Prostate gland (tissue), 2 donors: Measurements from ENCODE around the gene RIOK3. TPM values are rescaled to one million over a fixed set of nuclear protein-coding genes. Genes with fewer than 3 reads are reported as not detected.

Experiments used
- DNase-seq: peaks from one replicate; pipeline ENCODE4 v3.0.0-alpha.2; 2019; ENCODE audit warnings: low spot score
- H3K27ac ChIP-seq, 2 donors: fragments of 200-600 bp; sonication (generic); 2 replicates each; pipeline ENCODE4 v1.5.1; 2017 to 2019
- H3K27me3 ChIP-seq: fragments of 200-600 bp; sonication (generic); replicated peaks from 2 replicates; pipeline ENCODE4 v1.5.1; 2019; ENCODE audit not compliant: insufficient read depth
- H3K36me3 ChIP-seq, 2 donors: fragments of 200-600 bp; sonication (generic); 1 replicate in 1 of 2; 2 replicates in 1 of 2; pipeline versions ENCODE4 v1.5.1 to v1.8.1; 2017 to 2019
- H3K4me1 ChIP-seq: fragments of 200-600 bp; sonication (generic); replicated peaks from 2 replicates; pipeline ENCODE4 v1.5.1; 2019
- H3K4me3 ChIP-seq, 2 donors: fragments of 200-600 bp; sonication (generic); 2 replicates each; pipeline ENCODE4 v1.5.1; 2017 to 2019
- H3K9me3 ChIP-seq: fragments of 200-600 bp; sonication (generic); 2 replicates; pipeline ENCODE4 v1.5.1; 2017
- POLR2A ChIP-seq: fragments of 450-650 bp; IDR thresholded peaks from one replicate; pipeline ENCODE4 v1.6.1; 2016; ENCODE audit warnings: antibody characterized with exemption, mild to moderate bottlenecking
- POLR2AphosphoS5 ChIP-seq: sonication (generic); formaldehyde crosslinking; IDR thresholded peaks from one replicate; pipeline ENCODE4 v1.6.1; 2017; ENCODE audit warnings: antibody characterized with exemption
- WGBS: methylation state at CpG from one replicate; pipeline ENCODE4 v1.1.5; 2018; 5-methylcytosine and 5-hydroxymethylcytosine counted together
- intact Hi-C: fragments of 100-400 bp; cut with DNase I; formaldehyde crosslinking; loops from one replicate; pipeline ENCODE4 v1.14.2; 2022
- total RNA-seq, 2 donors: library from RNA; depleted of rRNA; stranded (reverse); fragments of >200 nt; gene quantifications; one replicate each; pipeline ENCODE4 v1.1.0, GENCODE V29; 2016
- TF ChIP-seq, protein P1 (sequence below), 4 experiments: fragments of 200-600 bp in 2 of 4; fragments of 450-650 bp in 2 of 4; sonication (generic) in 2 of 4; IDR thresholded peaks; 1 replicate in 3 of 4; 2 replicates in 1 of 4; pipeline ENCODE4 v1.5.1; 2016 to 2019; ENCODE audit warnings: antibody characterized with exemption in 4 of 4, mild to moderate bottlenecking in 2 of 4, moderate library complexity in 2 of 4

The RIOK3 gene
- total RNA-seq, 2 donors from 2014 or later: 40.6 to 44.6 TPM

DNA sequence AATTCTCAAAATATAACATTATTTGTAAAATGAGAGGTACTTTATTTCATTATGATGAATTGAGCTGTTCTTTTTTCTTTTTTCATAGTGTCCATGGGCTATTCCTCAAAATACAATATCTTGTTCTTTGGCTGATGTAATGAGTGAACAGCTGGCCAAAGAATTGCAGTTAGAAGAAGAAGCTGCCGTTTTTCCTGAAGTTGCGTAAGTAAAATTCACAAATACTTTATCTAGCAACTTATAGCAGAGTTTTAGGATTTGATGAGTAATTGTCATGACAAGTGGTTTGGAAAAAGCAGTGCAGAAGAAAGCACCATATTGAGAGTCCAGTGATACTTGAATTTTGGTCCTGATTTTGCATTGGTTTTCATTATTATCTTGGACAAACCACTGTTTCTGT, 9.8 kb downstream of the RIOK3 start:
- H3K4me3 ChIP-seq: no peak overlapping the region
- peaks cover 4% of the 10 kb centered on the region for H3K4me1 ChIP-seq
- DNase-seq: no peak
- peaks cover 3 to 6% of the 10 kb centered on the region in 2 donors for H3K36me3 ChIP-seq
- intact Hi-C loops: no loop called here
- H3K27me3 ChIP-seq: no peaks in the 10 kb centered on the region
- H3K27ac ChIP-seq: no peak overlapping the region
- 81% methylated on average over 2 of the region's 2 CpGs for WGBS
- no peaks in the 10 kb centered on the region for H3K9me3 ChIP-seq
- TF ChIP-seq POLR2AphosphoS5 (no peak), POLR2A (no peak)
- TF ChIP-seq, protein P1, sequence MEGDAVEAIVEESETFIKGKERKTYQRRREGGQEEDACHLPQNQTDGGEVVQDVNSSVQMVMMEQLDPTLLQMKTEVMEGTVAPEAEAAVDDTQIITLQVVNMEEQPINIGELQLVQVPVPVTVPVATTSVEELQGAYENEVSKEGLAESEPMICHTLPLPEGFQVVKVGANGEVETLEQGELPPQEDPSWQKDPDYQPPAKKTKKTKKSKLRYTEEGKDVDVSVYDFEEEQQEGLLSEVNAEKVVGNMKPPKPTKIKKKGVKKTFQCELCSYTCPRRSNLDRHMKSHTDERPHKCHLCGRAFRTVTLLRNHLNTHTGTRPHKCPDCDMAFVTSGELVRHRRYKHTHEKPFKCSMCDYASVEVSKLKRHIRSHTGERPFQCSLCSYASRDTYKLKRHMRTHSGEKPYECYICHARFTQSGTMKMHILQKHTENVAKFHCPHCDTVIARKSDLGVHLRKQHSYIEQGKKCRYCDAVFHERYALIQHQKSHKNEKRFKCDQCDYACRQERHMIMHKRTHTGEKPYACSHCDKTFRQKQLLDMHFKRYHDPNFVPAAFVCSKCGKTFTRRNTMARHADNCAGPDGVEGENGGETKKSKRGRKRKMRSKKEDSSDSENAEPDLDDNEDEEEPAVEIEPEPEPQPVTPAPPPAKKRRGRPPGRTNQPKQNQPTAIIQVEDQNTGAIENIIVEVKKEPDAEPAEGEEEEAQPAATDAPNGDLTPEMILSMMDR (IDR thresholded peaks at IDR 0.05): no peak

DNA sequence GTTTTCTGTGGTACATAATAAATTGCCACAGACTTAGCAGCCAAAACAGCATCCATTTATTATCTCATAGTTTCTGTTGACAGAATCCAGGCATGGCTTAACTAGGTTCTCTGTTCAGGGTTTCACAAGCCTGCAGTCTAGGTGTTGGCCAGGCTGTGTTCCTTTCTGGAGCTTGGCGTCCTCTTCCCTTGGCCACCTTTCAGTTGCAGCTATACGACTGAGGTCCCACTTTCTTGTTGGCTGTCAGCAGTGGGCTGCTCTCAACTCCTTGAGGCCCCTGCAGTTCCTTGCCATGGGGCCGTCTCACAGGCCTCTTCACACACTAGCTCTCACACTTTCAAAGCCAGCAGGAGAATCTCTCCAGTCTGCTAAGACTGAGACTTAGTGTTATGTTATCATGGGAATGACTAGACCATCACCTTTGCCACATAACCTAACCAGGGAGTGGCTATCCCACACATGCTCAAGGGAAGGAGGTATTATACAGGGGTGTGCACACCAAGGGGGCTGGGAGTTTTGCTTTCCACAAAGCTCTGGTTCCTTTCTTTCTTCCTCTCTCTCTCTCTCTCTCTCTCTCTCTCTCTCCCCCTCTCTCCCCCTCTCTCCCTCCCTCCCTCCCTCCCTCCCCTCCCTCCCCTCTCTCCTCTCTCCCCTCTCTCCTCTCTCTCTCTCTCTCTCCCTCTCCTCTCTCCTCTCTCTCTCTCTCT, 15.8 kb downstream of the RIOK3 start:
- no peak for TF ChIP-seq POLR2A
- TF ChIP-seq, protein P1 (IDR thresholded peaks at IDR 0.05): no peak
- no peak for TF ChIP-seq POLR2AphosphoS5
- WGBS: 74% methylated on average over 3 of the region's 3 CpGs
- H3K27me3 ChIP-seq: no peaks in the 10 kb centered on the region
- peaks cover 8 to 11% of the 10 kb centered on the region in 2 donors for H3K36me3 ChIP-seq
- intact Hi-C loops: no loop called here
- no peaks in the 10 kb centered on the region for H3K4me1 ChIP-seq
- no peak overlapping the region for H3K27ac ChIP-seq
- no peaks in the 10 kb centered on the region for H3K9me3 ChIP-seq
- DNase-seq: no peak
- H3K4me3 ChIP-seq: no peak overlapping the region

DNA sequence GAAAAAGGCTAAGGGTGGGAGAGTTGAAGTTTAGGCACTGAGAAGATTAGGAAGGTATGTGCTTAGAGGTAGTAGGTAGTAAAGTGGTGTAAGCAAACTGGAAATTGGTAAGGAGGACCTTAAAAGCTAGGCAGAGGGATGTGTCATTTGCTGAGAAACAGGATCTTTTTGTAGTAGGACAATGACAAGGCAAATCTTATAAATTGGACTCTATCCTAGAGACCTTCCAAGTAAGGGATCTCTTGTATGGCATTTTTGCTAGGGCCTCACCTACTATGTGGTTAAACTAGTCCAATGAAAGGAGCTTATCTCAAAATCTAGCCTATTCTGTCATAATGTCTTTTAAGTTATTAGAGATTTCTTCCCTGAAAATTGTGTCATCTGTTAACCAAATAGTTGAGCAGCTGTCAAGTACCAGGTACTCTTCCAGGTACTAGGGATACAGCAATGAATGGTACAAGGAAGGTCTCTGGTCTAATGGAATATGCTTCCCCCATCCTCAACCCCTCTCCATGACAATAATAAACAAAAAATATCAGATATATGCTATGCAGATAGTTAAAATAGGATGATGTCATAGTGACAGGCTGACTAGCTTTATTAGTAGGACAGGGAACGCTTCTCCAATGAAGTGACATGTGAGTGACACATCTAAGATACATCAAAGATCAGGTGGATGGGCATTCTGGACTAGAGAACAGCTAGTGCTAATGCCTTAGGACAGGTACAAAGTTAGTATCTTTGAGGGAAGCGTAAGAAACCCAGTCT, 17.7 kb downstream of the RIOK3 start:
- Histone ChIP-seq H3K4me1 (no peaks in the 10 kb centered on the region), H3K27ac (no peak overlapping the region), H3K9me3 (no peaks in the 10 kb centered on the region), H3K4me3 (no peak overlapping the region), H3K36me3 (peaks cover 8 to 20% of the 10 kb centered on the region in 2 donors), H3K27me3 (no peaks in the 10 kb centered on the region)
- no peak for DNase-seq
- TF ChIP-seq POLR2AphosphoS5: no peak
- 91% methylated on average over 2 of the region's 2 CpGs for WGBS
- intact Hi-C loops: no loop called here

DNA sequence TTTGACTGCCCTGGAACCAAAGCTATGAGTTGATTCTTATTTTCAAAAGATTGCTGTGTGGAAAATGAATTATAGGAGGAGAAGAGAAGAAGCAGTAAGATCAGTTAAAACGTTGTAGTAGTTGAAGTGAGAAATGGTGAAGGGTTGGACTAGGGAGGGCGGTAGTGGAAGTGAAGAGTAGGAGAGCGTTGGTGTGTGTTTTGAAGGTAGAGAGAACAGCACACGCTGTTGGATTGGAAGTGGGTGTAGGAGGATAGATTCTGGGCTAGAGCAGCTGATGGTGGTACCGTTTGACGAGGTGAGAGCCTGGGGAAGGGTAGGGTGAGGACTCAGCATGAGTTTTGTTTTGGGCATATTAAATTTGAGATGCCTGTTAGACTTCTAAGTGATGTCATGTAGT, 18.4 kb downstream of the RIOK3 start:
- Histone ChIP-seq H3K9me3 (no peaks in the 10 kb centered on the region), H3K36me3 (peaks cover 8 to 20% of the 10 kb centered on the region in 2 donors)
- WGBS: 91% methylated on average over 6 of the region's 6 CpGs

DNA sequence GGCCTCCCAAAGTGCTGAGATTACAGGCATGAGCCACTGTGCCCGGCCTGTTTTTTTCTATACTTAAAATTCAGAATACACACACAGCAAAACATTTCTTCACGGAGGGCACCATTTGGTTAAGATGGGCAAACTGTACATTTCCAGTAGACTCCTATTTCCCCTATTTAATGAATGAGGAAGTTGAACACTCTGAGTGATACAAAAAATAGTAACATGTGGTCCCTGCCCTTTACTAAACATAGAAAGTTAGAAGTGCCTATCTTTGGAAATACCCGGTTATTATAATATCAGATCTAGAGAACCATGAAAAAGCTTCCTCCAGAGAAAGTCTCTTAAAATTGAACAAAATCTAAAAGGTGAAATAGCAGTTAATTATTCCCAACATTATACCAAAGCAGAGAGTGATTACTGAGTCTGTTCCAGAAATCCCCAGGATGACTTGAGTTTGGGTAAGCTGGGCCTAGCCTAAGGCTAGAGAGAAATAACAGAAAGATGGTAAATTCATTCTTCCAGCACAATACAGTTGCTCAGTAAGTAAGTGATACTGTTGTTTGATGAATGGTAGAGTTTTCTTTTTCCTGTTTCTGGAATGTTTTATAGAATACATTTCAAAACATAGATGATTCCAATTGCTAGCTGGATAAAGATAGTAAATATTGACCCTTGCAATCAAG, 26.9 kb downstream of the RIOK3 start:
- no peak for TF ChIP-seq POLR2A
- no peak for TF ChIP-seq POLR2AphosphoS5
- TF ChIP-seq, protein P1 (IDR thresholded peaks at IDR 0.05): no peak
- Histone ChIP-seq H3K27me3 (no peaks in the 10 kb centered on the region), H3K4me1 (no peaks in the 10 kb centered on the region), H3K9me3 (no peaks in the 10 kb centered on the region), H3K4me3 (no peak overlapping the region), H3K27ac (no peak overlapping the region), H3K36me3 (peaks cover 3 to 12% of the 10 kb centered on the region in 2 donors)
- intact Hi-C loops: no loop called here
- DNase-seq: no peak
- WGBS: 81% methylated on average over 3 of the region's 3 CpGs

More for the DNA sequence above, 18.4 kb downstream of the RIOK3 start:
- no peak for DNase-seq
- no peak overlapping the region for H3K4me3 ChIP-seq
- H3K27me3 ChIP-seq: no peaks in the 10 kb centered on the region
- intact Hi-C loops: no loop called here
- H3K27ac ChIP-seq: no peak overlapping the region
- no peaks in the 10 kb centered on the region for H3K4me1 ChIP-seq
- TF ChIP-seq POLR2AphosphoS5: no peak
- TF ChIP-seq POLR2A: no peak
- TF ChIP-seq, protein P1 (IDR thresholded peaks at IDR 0.05): no peak
